Activated T-helper 1 cell treated with Interleukin-2 at 50 U/mL for 16 hours (primary cell): ENCODE data around the gene PTTG1IP.
"Not testable (repeated sequence)": the region's sequence is repeated elsewhere in the genome, so short reads cannot be mapped to it uniquely, and the experiment has no call there.

Experiments
- DNase-seq: peaks from one replicate; pipeline ENCODE4 v3.0.0-alpha.2; 2020; ENCODE audit warnings: low read depth

Gene PTTG1IP

DNA sequence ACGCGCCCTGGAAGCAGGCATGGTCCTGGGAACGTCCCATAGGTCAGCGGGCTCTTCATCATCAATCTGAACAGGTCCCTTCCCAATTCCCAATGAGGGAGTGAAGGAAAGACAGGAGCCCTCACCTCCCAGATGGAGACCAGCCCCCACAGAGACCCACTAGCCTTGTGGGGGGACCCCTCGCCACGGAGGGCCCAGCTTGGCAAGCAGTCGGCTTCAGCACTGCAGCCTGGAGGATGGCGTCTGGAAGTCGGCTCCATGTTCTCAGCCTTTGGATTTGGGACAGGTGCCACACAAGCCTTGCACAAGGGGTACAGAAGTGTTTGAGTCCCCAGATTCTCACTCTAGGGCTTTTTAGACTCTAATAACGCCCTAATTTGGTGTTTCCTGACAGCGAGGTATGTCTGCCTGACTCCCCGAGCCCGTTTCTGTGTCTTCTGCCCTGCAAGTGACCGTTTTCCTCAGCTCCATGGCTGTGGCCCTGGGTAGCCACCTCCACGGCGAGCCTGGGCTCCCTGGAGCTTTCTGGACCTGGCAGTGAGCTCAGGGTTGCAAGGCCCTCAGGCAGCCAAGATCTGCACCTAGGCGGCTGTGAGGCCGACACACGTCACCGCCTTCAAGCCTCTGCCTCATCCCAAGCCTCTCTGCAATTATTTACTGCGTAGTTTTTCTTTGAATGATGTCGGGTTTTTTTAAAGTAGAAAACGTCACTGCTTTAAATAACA, 30.6 kb downstream of the PTTG1IP start:
- DNase-seq = no peak

DNA sequence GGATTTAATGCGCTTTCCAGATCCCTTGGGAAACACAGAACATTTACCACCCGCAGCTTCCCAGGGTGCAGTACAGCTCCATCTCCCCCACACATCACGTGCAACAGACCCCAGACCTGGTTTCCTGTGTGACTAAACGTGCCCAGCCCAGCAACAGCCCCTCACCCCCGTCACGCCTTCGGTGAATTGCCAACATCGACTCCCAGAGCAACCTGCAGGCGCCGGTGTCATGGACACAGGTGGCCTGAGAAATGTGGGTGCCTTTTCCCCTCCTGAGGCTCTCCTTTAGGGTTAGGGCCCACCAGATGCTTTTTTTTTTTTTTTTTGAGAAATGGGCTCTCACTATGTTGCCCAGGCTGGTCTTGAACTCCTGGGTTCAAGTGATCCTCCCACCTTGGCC, 31.4 kb downstream of the PTTG1IP start:
- no peak for DNase-seq

DNA sequence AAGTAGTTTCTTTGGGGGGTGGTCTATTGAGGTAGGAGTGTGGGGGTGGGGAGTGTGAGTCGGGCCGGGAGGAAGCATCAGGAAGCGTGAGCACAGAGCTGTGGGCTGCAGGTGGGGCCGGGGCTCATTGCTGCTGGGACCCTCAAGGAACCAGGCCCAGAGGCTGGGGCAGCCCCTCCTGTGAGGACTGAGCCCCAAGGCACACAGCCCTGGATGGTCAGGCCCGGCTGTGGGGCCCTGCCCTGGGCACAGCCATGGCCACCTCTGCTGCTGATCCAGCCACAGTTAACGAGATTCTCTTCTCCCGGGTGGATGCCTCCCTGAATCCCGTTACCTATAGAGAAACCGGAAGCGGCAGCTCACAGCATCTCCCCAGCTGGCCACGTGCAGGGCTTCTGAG, 32.7 kb downstream of the PTTG1IP start:
- no peak for DNase-seq

DNA sequence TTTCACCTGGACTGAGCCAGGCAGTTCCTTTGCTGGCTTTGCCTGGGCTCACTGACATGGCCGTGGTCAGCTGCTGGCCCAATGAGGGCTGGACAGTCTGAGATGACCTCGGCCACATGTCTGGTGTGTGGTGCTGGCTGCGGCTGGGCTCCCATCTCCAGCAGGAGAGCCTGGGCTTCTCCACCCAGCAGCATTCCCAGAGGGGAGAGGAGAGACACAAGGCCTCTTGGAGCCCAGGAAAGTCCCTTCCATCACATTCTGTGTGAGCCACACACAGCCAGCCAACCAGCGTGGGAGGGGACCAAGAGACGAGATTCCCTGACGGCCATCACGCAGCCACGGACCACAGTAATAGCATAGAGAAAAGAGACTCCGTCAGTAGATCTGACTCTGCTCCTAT, 34.5 kb downstream of the PTTG1IP start:
- no peak for DNase-seq

DNA sequence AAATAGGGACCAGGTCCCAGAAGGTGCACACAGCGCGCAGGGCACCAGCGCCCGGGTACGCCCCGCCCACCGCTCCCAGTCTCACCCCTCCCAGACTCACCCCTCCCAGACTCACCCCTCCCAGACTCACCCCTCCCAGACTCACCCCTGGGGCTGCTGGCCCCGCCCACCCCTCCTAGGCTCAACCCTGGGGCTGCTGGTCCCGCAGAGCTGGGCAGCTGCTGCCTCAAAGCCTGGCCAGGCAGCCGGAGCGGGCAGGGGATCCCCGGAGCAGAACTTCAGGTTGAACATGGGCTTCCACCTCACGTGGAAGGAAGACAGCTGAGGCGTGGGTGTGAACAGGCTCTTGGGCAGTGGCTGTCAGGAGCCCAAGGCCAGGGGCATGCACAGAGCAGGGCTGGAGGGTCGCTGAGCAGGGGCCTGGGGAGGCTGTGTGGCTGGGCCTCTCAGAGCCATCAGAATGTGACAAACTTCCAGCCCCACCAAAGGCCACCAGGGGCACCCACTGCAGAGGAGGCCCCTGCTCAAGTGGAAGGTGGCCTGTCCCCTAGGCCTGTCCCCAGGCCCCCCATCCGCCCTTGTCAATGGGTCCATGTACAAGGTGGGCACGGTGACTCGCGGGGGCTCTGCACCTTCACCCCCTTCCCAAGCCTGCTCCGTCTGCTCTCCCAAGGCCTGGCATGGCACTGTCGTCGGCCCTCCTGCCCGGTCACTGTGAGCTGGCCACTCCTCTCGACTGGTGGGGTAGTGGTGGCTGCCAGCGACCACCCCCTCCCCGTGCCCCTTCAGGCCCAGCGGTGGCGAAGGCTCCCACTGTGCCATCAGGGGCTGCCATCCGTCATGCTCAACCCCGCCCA, 35.2 kb downstream of the PTTG1IP start:
- DNase-seq = no peak

DNA sequence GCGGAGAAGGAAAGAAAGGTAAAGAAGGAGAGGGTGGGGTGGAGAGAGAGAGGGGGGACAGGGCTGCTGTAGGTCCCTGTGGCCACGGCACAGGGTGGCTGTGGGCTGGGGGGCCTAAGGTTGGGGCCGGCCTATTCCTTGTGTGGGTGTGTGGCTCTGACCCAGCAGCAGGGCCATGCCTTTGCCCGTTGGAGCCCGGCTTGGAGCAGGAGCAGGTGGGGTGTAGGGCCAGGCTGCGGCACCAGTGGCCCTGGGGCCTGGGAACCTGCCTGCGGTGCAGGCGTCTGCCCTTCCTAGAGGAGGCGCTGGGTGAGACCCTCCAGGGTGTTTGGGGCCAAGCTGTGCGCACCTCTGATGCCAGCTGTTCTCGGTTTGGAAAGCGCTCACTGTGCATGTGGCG, 36.0 kb downstream of the PTTG1IP start:
- DNase-seq = no peak

DNA sequence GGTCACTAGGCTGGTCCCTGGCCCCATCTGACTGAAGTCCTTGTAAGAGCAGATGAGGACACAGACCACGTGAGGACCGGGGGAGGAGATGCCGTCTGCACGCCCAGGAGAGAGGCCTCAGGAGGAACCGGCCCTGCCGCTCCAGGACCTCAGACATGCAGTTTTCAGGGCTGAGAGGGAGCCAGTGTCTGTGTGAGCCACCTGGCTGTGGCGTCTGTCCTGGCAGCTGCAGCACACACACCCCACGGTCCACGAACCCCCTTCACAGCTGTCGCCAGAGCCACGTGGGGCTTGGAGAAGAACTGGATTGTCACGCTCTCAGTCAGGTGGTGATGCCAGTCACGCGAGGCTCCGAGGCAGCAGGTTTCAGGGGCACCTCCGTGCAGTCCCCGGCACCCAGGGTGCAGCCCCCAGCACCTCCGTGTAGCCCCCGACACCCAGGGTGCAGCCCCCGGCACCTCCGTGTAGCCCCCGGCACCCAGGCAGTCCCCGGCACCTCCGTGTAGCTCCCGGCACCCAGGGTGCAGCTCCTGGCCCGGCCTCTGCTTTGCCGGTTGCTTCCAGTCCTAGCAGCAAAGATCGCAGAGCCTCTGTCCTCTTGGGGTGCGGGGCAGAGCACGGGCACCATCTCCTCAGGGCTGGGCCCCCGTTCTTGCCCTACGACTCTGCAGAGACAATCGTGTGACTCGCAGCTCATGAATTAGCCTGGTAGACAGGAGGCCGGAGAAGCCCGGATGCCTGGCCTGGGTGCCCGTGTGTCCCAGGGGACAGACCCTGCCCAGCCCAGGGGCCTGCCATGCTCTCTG, 36.6 kb downstream of the PTTG1IP start:
- DNase-seq = no peak

DNA sequence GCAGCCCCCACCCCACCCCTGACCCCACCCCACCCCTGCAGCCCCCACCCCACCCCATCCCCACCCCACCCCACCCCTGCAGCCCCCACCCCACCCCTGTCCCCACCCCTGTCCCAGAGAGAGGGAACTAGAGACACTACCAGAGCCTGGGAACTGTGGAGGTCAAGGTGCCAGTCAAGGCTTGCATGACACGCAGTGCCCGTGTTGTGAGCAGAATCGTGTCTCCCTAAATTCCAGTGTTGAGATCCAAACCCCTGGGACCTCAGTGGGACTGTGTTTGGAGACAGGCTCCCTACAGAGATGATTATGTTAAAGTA, 37.2 kb downstream of the PTTG1IP start:
- no peak for DNase-seq

DNA sequence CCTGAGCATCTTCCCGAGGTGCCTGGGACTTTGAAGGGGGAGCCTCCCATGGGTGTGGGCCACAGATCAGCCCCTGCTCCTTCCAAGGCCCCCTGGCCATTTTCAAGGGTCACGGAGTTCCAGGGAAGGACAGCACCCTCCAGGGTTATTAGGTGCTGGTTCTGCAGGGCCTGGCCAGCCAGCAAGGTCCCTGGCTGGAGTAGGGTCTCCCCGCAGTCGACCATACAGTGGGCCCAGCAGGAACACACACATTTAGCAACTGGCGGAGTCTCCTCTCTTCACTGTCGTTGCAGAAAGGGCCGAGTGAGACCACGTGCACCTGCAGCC, 37.9 kb downstream of the PTTG1IP start:
- DNase-seq = no peak

DNA sequence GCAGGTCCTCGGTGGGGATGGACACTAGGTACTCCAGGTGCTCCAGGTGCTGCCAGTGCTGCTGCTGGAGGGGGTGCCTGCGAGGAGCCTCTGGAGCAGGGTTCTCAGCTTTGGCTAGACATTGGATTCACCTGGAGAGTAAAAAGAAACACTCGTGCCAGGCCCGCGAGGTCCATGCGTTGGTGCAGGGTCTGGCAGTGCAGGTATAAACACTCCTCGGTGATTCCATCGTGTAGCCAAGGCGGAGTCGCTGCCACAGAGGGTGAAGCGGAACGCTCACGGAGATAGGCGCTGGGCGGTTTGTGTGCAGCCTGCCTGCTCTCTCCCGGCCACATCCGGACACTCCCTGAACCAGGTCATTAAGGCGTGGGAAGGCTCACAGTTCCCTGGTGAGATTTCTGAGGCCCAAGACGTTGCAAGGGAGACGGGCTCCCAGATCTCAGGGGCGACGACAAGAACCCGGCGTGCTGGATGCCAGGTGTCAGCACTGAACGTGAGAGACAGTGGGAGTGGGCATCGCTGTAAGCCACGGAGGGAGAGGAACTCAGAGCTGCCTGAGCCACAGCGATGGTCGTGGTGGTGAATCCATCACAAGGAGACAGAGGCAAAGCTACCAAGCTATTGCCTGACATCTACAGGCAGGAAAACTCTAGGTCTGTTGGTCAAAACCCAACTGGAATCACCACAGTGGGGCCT, 38.4 kb downstream of the PTTG1IP start:
- no peak for DNase-seq

DNA sequence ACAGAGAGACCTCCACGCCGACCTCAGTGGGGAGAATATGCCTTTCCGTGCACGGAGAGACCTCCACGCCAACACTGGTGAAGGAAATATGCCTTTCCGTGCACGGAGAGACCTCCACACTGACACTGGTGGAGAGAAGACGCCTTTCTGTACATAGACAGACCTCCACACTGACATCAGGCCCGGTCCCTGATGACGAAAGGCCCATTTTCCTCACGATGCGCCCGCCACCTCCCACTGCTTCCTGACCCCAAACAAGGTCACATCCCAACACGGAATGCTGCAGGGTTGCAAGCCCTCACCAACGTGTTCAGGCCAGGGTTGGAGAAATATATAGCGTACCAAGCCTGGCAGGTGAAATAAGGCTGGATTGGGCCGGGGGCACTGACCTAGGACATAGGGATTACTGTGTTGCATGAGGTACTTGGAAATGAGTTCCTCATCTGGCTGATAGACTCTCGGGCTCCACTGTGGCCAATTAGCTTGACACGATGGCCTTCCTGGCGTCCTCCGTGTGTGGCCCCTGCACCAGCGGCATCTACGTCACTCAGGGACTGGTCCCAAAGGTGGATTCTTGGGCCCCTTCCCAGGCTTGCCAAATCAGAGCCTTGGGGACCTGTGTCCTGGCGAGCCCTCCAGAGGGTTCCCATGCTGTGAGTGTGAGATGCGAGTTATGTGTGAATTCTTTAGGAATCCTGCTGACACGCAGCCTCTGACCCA, 39.1 kb downstream of the PTTG1IP start:
- DNase-seq = no peak

DNA sequence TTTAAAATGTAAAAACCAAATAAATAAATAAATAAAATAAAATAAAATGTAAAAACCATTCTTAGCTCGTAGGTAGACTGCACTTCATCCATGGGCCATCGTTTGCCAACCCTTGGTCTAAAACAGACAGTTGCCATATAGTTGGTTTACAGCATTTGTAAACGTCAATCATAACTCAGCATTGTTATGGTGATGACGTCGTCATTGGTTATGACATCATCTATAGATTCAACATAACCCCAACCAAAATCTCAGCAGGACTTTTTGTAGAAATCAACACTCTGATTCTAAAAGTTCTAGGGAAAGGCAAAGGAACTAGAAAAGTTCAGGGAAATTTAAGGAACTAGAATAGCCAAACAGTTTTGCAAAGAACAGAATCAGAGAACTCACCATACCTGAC, 39.8 kb downstream of the PTTG1IP start:
- no peak for DNase-seq

DNA sequence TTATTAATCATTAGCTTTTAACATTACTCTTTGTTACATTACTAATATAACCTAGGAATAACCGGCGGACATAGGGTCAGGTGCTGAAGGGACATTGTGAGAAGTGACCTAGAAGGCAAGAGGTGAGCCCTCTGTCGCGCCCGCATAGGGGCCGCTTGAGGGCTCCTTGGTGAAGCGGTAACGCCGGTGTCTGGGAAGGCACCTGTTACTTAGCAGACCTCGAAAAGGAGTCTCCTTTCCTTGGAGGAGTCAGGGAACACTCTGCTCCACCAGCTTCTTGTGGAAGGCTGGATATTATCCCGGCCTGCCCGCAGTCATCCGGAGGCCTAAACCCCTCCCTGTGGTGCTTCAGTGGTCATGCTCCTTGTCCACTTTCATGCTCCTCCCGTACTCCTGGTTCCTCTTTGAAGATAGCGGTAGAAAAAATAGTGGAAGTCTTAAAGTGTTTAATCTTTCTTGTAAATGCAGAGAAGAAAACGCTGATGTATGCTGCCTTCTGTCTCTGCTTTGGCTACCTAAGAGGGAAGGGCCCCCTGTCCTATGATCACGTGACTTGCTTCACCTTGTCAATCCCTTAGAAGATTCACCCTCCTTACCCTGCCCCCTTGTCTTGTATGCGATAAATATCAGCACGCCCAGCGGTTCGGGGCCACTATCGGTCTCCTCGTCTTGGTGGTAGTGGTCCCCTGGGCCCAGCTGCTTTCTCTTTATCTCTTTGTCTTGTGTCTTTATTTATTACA, 40.8 kb downstream of the PTTG1IP start:
- not testable (repeated sequence) for DNase-seq

DNA sequence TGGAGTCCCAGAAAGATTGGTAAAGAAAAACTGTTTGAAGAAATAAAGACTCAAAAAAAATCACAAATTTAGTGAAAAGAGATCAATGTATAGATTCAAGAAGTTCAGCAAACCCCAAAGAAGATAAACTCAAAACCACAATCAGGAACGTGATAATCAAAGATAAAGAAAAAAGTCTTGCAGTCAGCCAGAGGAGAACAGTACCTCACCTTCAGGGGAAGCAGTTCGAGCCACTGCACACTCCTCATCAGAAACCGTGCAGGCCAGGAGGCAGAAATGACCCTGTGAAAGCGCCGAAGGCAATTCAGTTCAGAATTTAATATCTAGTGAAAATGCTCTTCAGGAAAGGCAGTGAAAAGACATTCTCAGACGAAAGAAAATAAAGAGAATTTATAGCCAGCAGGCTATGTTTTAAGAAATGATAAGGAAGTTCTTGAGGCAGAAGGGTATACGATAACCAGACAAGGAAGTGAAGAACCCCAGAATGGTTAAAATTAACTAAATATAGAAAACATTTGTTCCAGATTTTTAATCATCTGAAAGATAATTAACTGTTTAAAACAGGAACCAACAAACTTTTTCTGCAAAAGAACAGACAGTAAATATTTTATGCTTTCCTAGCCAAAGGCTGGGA, 42.1 kb downstream of the PTTG1IP start:
- no peak for DNase-seq

DNA sequence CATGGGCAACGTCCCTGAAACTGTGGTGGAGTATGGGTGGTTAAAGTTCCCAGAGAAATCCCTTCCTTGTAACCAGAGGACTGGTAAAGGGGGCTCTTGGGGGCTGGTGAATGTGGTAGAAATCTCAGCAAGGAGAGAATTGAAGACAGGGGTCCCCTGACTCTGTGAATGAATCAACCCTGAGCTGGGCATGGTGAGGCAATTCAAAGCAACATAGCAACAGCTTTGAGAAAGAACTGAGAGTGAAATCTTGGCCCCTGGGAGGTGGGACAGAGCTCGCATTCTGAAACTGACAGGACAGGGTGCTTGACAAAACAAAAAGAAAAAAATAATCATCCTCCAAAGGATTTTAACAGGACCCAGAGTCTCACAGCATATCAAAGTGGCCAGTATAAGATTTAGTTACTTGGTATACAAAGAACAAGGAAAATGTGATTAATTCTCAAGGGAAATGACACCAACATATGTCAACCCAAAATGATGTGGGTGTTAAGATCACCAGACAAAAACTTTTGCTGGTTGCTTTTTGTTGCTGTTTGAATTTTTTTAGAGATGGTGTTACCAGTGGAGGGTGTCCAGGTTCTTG, 43.9 kb downstream of the PTTG1IP start:
- no peak for DNase-seq

DNA sequence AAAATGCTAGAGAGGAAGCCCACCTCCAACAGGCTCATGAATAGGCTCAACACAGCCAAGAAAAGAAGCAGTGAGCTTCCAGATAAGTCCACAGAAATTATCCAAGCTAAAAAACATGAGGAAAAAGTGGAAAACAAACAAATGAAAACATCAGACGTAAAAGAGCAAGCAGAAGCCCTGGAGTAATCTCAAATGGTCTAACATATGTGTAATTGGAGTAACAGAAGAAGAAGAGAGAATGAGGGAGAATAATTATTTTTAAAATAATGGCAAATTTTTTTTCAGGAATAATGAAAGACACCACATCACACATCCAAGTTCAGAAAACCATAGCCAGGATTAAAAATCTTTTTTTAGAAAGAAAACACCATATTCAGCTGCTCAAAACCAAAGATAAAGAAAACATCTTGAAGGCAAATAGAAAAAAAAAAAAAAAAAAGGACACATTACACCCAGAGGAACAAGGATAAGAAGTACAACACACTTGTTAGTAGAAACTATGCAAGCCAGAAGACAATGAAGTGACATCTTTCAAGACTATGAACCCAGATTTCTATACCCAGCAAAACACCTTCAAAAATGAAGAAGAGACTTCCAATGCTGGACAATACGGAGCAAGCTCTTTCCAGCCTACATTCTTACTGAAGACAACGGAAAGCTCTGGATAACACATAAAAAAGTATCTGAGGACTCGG, 45.0 kb downstream of the PTTG1IP start:
- DNase-seq = no peak

DNA sequence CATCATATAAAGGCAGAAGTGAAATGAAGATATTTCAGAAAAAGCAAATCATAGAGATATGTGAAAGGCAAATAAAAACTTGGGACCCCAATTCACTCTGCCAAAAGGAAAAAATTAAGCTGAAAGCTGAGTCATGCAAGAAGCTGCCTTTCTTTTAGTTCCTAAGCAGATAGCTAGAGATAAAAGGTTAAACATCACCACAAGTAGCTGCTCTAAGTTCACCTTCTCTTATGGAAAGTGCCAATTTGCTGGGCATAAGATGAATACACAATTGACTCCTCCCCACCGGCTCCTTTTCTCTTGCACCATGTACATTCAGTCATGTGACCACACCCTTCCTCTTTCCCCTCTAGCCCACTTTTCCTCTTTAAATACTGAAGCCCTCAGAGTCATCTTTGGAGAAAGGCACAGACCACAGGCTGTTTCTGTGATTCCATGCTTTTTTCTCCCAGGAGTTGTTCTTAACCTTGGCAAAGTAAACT, 50.3 kb downstream of the PTTG1IP start:
- no peak for DNase-seq

DNA sequence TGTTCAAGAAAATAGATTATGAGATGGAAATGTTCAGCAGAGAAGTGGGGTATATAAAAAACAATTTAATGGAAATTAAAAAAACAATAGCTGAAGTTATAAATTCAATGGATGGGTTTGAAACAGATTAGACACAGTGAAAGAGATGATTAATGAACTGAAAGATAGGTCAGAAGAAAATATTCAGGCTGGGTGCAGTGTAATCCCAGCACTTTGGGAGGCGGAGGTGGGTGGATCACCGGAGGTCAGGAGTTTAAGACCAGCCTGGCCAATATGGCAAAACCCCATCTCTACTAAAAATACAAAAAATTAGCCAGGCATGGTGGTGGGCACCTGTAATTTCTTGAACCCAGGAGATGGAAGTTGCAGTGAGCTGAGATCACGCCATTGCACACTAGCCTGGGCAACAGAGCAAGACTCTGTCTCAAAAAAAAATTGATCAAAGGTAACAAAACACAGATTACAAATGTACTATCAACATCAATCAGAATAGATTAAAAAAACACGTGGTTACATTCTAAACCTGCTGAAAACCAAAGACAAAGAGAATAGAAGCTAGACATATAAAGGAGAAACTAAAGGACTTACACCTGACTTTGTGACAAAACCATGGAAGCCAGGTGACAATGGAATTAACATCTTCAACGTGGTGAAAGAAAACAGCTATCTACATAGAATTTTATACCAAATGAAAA, 50.9 kb downstream of the PTTG1IP start:
- DNase-seq = no peak

DNA sequence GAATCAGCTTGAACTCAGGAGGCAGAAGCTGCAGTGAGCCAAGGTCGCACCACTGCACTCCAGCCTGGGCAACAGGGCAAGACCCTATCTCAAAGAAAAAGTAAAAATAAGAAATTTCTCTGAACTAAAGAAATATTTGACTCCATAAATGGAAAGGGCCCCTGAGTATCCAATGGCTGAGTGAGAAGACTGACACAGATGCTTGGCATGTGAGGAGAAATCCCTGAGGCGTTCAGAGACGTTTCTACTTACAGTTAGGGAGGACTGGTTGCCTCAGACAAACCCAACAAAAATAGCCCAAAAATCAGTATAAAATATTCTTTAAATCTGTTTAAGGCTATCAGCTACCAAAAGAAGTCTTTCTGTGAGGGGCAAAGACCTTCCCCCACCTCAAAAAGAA, 52.6 kb downstream of the PTTG1IP start:
- no peak for DNase-seq
